Mammary epithelial cell (primary cell): ENCODE data around the gene ROCK2.

Experiments
- EZH2 ChIP-seq: IDR thresholded peaks from 2 replicates; pipeline ENCODE4 v1.6.1; 2012; ENCODE audit warnings: low read length, inconsistent platforms, borderline replicate concordance
- TF ChIP-seq, protein P1 (sequence below), 2 donors: IDR thresholded peaks in 1 of 2; conservative IDR thresholded peaks in 1 of 2; 2 replicates each; pipeline ENCODE4 v1.5.1; 2011 to 2012; ENCODE audit warnings: inconsistent platforms in 2 of 2, low read length in 2 of 2, mild to moderate bottlenecking in 2 of 2, control low read depth in 1 of 2, low read depth in 1 of 2; ENCODE audit not compliant: insufficient read depth in 1 of 2; ENCODE audit errors: extremely low read depth in 1 of 2

DNA sequence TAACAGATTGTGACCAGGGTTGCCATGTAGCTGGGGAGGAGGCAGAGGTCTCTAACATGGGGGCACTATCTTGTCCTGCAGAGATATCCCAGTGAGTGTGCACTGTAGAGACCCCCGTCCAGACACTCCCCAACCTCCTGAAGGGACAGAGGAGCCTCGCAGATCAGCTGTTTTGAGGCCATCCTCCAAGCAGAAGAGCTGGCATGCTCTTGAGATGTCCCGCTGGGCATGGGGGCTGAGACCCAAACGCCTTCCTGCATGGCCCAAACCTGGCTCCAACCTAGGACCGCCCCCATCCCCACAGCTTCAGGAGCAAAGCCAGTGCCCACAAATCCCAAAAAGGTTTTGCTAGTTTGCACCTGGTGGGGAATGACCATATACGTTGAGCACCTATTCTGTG is 191.8 kb downstream of the ROCK2 start:
- TF ChIP-seq, protein P1, sequence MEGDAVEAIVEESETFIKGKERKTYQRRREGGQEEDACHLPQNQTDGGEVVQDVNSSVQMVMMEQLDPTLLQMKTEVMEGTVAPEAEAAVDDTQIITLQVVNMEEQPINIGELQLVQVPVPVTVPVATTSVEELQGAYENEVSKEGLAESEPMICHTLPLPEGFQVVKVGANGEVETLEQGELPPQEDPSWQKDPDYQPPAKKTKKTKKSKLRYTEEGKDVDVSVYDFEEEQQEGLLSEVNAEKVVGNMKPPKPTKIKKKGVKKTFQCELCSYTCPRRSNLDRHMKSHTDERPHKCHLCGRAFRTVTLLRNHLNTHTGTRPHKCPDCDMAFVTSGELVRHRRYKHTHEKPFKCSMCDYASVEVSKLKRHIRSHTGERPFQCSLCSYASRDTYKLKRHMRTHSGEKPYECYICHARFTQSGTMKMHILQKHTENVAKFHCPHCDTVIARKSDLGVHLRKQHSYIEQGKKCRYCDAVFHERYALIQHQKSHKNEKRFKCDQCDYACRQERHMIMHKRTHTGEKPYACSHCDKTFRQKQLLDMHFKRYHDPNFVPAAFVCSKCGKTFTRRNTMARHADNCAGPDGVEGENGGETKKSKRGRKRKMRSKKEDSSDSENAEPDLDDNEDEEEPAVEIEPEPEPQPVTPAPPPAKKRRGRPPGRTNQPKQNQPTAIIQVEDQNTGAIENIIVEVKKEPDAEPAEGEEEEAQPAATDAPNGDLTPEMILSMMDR (conservative IDR thresholded peaks at IDR 0.05 in 1 of 2, IDR thresholded peaks at IDR 0.05 in 1 of 2; ENCODE audit: extremely low read depth in 1 of 2, insufficient read depth in 1 of 2, low read depth in 1 of 2, low read length in 2 of 2): no peak
- TF ChIP-seq EZH2: no peak
